Measurements from ENCODE around the gene UBAP2L.
"Not testable (repeated sequence)": the region's sequence is repeated elsewhere in the genome, so short reads cannot be mapped to it uniquely, and the experiment has no call there.

UBAP2L gene

GRCh38 chr1:154198756-154199562 lies 21.8 kb upstream of the UBAP2L start:
- DNase-seq, result peak; percentile 33 to 67 (median 62)

GRCh38 chr1:154199563-154199879 lies 21.2 kb upstream of the UBAP2L start:
- DNase-seq, result no peak

- not testable (repeated sequence) for DNase-seq
Measured at GRCh38 chr1:154205778-154206177, 15.0 kb upstream of the UBAP2L start.

GRCh38 chr1:154206196-154206595 lies 14.6 kb upstream of the UBAP2L start, which contains the start of gene CFAP141:
Gene CFAP141 (minus strand): TSS chr1:154206333. CDS start chr1:154206307, 26 bp downstream.
- DNase-seq, result peak in 2 of 3 experiments; percentile 11 to 66

- no peak for DNase-seq
Measured at GRCh38 chr1:154207262-154207661, 13.5 kb upstream of the UBAP2L start.

- no peak for DNase-seq
Measured at GRCh38 chr1:154208677-154209388, 11.9 kb upstream of the UBAP2L start.

GRCh38 chr1:154212083-154212482 lies 8.7 kb upstream of the UBAP2L start:
- no peak for DNase-seq

GRCh38 chr1:154213274-154213673 lies 7.5 kb upstream of the UBAP2L start:
- no peak for DNase-seq

GRCh38 chr1:154218545-154218944 lies 2.2 kb upstream of the UBAP2L start:
- no peak for DNase-seq

- DNase-seq, result peak in 1 of 3 experiments; percentile 44
Measured at GRCh38 chr1:154219541-154219940, 1.2 kb upstream of the UBAP2L start.

- DNase-seq, result no peak
Measured at GRCh38 chr1:154220970-154221277, 169 bp downstream of the UBAP2L start.

GRCh38 chr1:154221278-154222001 lies 685 bp downstream of the UBAP2L start:
- DNase-seq, result peak; percentile 65 to 76 (median 73)

GRCh38 chr1:154222518-154222917 lies 1.8 kb downstream of the UBAP2L start:
- DNase-seq, result no peak

- DNase-seq, result no peak
Measured at GRCh38 chr1:154222918-154223317, 2.2 kb downstream of the UBAP2L start.

GRCh38 chr1:154223621-154224020 lies 2.9 kb downstream of the UBAP2L start:
- DNase-seq, result no peak

- no peak for DNase-seq
Measured at GRCh38 chr1:154225370-154225769, 4.6 kb downstream of the UBAP2L start.

- not testable (repeated sequence) for DNase-seq
Measured at GRCh38 chr1:154231112-154231511, 10.4 kb downstream of the UBAP2L start.

GRCh38 chr1:154233127-154233526 lies 12.4 kb downstream of the UBAP2L start:
- DNase-seq, result not testable (repeated sequence)

GRCh38 chr1:154236855-154237254 lies 16.1 kb downstream of the UBAP2L start:
- DNase-seq, result no peak

- no peak for DNase-seq
Measured at GRCh38 chr1:154237435-154237834, 16.7 kb downstream of the UBAP2L start.

GRCh38 chr1:154237880-154238506 lies 17.2 kb downstream of the UBAP2L start:
- no peak for DNase-seq

GRCh38 chr1:154239491-154239890 lies 18.7 kb downstream of the UBAP2L start:
- DNase-seq, result no peak

- DNase-seq, result no peak
Measured at GRCh38 chr1:154240294-154240833, 19.6 kb downstream of the UBAP2L start.
